Measurements from ENCODE around the gene IFRD1. TPM values are rescaled to one million over a fixed set of nuclear protein-coding genes. Genes with fewer than 3 reads are reported as not detected.

The IFRD1 gene
- total and polyA plus RNA-seq, 2 experiments from 2014 or later: 30.8 to 43.3 TPM

DNA sequence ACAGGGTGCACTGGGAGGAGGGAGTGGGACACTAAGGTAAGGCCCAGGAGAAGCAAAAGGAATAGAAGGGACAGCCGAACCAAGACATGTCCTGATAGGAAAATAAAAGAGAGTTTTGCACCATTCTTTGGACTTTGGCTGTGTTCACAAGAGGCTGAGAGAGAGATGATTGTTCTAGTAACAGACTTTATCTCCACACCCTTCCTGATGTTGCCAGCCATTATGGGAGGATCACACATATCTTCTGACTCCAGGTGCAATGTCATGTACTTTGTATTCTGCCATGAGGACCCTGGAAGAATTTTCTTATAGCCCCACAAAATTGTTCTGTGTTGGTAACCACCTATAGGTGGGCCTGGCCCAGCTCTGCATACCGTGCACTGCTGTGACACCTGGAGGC, 41.9 kb downstream of the IFRD1 start:
- no peaks in the 10 kb centered on the region for H3K9me3 ChIP-seq (ENCODE audit: low read depth)
- no peak overlapping the region for H3K27ac ChIP-seq
- DNase-seq (ENCODE audit: low read depth in 1 of 2, low spot score in 1 of 2): no peak
- no peaks in the 10 kb centered on the region for H3K36me3 ChIP-seq
- TF ChIP-seq, protein P1, sequence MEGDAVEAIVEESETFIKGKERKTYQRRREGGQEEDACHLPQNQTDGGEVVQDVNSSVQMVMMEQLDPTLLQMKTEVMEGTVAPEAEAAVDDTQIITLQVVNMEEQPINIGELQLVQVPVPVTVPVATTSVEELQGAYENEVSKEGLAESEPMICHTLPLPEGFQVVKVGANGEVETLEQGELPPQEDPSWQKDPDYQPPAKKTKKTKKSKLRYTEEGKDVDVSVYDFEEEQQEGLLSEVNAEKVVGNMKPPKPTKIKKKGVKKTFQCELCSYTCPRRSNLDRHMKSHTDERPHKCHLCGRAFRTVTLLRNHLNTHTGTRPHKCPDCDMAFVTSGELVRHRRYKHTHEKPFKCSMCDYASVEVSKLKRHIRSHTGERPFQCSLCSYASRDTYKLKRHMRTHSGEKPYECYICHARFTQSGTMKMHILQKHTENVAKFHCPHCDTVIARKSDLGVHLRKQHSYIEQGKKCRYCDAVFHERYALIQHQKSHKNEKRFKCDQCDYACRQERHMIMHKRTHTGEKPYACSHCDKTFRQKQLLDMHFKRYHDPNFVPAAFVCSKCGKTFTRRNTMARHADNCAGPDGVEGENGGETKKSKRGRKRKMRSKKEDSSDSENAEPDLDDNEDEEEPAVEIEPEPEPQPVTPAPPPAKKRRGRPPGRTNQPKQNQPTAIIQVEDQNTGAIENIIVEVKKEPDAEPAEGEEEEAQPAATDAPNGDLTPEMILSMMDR (IDR thresholded peaks at IDR 0.05; ENCODE audit: low read depth, low read length): no peak
- no peak overlapping the region for H3K4me3 ChIP-seq
- H3K27me3 ChIP-seq: peaks cover 4% of the 10 kb centered on the region
- no peaks in the 10 kb centered on the region for H3K4me1 ChIP-seq (ENCODE audit: low read depth)

DNA sequence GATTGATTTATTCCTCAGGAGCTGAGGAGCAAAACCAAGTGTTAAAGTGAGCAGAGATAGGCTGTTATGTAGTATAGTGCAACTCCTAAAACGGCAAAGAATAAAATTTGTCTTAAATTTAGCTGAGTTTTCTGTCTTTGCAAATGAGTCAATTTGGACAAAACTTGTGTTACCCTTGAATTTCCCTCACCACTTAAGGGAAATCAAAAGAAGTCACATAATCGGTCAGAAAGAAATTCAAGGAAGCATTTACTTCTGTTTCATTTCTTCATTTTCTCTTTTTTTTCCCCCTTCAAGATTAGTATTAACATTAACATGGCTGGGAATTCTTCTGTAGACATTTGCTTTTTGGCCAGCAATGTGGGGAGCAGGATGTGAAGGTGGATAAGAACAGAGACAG, 44.4 kb downstream of the IFRD1 start:
- TF ChIP-seq, protein P1 (IDR thresholded peaks at IDR 0.05; ENCODE audit: low read depth, low read length): no peak
- no peak for DNase-seq (ENCODE audit: low read depth in 1 of 2, low spot score in 1 of 2)
- no peaks in the 10 kb centered on the region for H3K36me3 ChIP-seq
- no peak overlapping the region for H3K27ac ChIP-seq
- no peaks in the 10 kb centered on the region for H3K9me3 ChIP-seq (ENCODE audit: low read depth)
- peaks cover 4% of the 10 kb centered on the region for H3K27me3 ChIP-seq
- peaks cover 5% of the 10 kb centered on the region for H3K4me1 ChIP-seq (ENCODE audit: low read depth)
- H3K4me3 ChIP-seq: no peak overlapping the region

DNA sequence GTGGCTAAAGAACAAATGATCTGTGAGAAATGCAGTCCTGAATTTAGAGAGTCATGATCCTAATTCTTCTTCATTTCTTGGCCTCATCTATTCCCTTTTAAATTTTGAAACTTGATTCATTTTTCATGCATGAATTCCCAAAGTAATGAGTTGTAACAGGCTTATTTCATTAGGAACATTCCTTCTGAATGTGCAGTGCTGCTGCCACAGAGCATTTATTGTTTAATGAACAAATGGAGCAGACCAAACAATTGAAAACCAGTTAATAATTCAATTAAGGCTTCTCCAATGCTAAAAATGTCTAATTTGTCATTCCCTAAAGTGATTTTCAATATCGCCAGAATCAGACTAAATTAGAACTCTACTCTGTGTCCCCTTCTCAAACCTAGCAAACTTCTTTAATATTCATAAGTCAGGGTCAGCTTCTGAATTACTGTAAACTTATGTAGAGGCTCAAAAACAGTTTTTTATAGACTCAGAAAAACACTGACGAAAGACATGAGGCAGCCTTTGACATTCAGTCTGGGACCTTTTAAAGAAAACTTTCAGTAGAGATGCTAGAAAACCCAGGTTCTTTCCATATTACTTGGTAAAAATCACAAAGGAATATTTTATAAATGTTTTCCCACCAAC, 45.0 kb downstream of the IFRD1 start:
- Histone ChIP-seq H3K4me3 (no peak overlapping the region), H3K36me3 (no peaks in the 10 kb centered on the region), H3K9me3 (ENCODE audit: low read depth) (no peaks in the 10 kb centered on the region), H3K27me3 (no peaks in the 10 kb centered on the region), H3K27ac (no peak overlapping the region), H3K4me1 (ENCODE audit: low read depth) (peaks cover 5% of the 10 kb centered on the region)
- no peak for DNase-seq (ENCODE audit: low read depth in 1 of 2, low spot score in 1 of 2)
- TF ChIP-seq, protein P1 (IDR thresholded peaks at IDR 0.05; ENCODE audit: low read depth, low read length): no peak

DNA sequence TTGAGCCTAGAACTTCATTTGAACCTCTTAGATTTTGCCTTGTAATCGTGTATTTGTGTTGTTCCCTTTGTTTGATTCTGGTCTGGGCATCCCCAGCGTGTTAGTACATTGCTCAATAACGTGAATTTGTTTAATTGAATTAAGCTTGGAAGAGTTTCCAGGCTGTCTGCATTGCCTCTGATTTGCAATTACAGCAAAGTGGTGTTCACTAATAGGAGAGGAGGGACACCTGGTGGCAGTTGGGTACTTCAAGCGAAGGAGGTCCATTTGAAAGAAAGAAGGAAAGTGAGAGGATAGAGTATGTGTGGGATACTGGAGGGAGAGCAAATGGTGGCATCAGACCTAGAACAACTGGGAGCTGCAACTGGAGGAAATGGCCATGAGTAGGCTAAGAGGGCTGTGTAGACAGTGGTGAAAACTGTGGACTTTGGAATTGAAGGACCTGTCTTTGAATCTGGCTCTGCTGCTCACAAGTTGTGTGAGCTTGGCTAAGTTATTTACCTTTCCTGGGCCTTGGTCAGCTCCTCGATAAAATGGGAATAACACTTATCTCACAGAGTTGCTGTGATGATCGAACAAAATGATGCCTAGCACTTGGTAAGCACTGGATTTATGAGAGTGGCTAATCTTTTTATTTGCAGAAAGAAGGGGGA, 45.7 kb downstream of the IFRD1 start:
- H3K9me3 ChIP-seq (ENCODE audit: low read depth): no peaks in the 10 kb centered on the region
- H3K4me1 ChIP-seq (ENCODE audit: low read depth): peaks cover 5% of the 10 kb centered on the region
- no peaks in the 10 kb centered on the region for H3K36me3 ChIP-seq
- H3K27ac ChIP-seq: no peak overlapping the region
- peak; percentile 67 to 79 for DNase-seq (ENCODE audit: low read depth in 1 of 2, low spot score in 1 of 2)
- no peaks in the 10 kb centered on the region for H3K27me3 ChIP-seq
- no peak overlapping the region for H3K4me3 ChIP-seq
- TF ChIP-seq, protein P1 (IDR thresholded peaks at IDR 0.05; ENCODE audit: low read depth, low read length): peak; percentile 62

DNA sequence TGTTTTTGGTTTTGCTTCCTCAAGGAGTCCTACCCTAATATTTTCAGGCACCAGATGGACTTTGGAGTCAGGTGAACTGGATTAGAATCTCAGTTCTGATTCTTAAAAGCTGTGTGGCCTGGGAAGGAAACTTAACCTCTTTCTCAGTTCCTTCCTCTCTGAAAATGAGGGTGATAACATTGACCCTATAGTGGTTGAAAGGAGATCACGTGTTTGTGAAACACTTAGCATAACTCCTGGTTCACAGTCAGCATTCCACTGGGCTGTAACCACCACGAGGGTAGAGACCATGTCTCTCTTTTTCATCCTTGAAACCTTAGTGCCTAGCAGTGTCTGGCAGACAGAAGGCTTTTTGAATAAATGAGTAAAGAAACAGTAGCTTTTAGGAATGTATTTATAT, 47.2 kb downstream of the IFRD1 start:
- no peaks in the 10 kb centered on the region for H3K9me3 ChIP-seq (ENCODE audit: low read depth)
- H3K36me3 ChIP-seq: no peaks in the 10 kb centered on the region
- no peaks in the 10 kb centered on the region for H3K27me3 ChIP-seq
- DNase-seq (ENCODE audit: low read depth in 1 of 2, low spot score in 1 of 2): peak in 1 of 2 donors; percentile 49
- TF ChIP-seq, protein P1 (IDR thresholded peaks at IDR 0.05; ENCODE audit: low read depth, low read length): no peak
- no peak overlapping the region for H3K27ac ChIP-seq
- H3K4me3 ChIP-seq: no peak overlapping the region
- peaks cover 12% of the 10 kb centered on the region for H3K4me1 ChIP-seq (ENCODE audit: low read depth)
